HEK293 (cell line): ENCODE measurements around the gene CLASP1.

Experiments
- CTCF ChIA-PET: fragments of 350-600 bp; formaldehyde crosslinking; extraction: SDS; loops from one replicate; lab custom pipeline; 2021; ENCODE audit warnings: antibody characterized with exemption; lab: Yijun Ruan, JAX
- POLR2A ChIA-PET: fragments of 300-600 bp; formaldehyde crosslinking; extraction: SDS; loops from one replicate; lab custom pipeline; 2020; ENCODE audit warnings: antibody characterized with exemption, inconsistent platforms; lab: Yijun Ruan, JAX
- H3K27ac ChIP-seq: fragments of 200-500 bp; sonication (Bioruptor generic); 2 replicates; pipeline ENCODE4 v1.5.1; 2014; ENCODE audit warnings: low read depth, low read length, control low read depth, inconsistent platforms; ENCODE audit errors: extremely low read depth
- H3K36me3 ChIP-seq, 2 experiments: fragments of 200-500 bp in 1 of 2; sonication (Bioruptor generic) in 1 of 2; 1 replicate in 1 of 2; 2 replicates in 1 of 2; pipeline ENCODE4 v1.5.1; 2014 to 2017; ENCODE audit warnings: inconsistent platforms in 2 of 2, low read length in 2 of 2; ENCODE audit not compliant: control insufficient read depth in 2 of 2, insufficient read depth in 1 of 2
- H3K4me1 ChIP-seq: fragments of 200-500 bp; sonication (Bioruptor generic); 2 replicates; pipeline ENCODE4 v1.5.1; 2014; ENCODE audit warnings: mild to moderate bottlenecking, low read length, inconsistent platforms; ENCODE audit not compliant: control insufficient read depth, insufficient read depth
- H3K4me3 ChIP-seq: 2 replicates; pipeline ENCODE4 v1.5.1; 2011; ENCODE audit warnings: low read depth, mild to moderate bottlenecking, control low read depth, low read length, moderate library complexity
- H3K9me3 ChIP-seq: fragments of 200-500 bp; sonication (Bioruptor generic); 2 replicates; pipeline ENCODE4 v1.5.1; 2014; ENCODE audit warnings: low read depth, low read length, inconsistent platforms; ENCODE audit not compliant: control insufficient read depth, insufficient read depth
- AEBP2 ChIP-seq: fragments of 450-650 bp; formaldehyde crosslinking; IDR thresholded peaks from 2 replicates; pipeline ENCODE4 v1.5.1; 2016; ENCODE audit warnings: missing biosample characterization, missing genetic modification characterization, borderline replicate concordance
- BCL11B ChIP-seq: fragments of 450-650 bp; formaldehyde crosslinking; IDR thresholded peaks from 2 replicates; pipeline ENCODE4 v1.5.1; 2016; ENCODE audit warnings: low read depth, missing biosample characterization, missing genetic modification characterization
- HIC1 ChIP-seq: fragments of 450-650 bp; formaldehyde crosslinking; IDR thresholded peaks from 2 replicates; pipeline ENCODE4 v1.5.1; 2016; ENCODE audit warnings: missing biosample characterization, missing genetic modification characterization
- HOXD13 ChIP-seq: sonication (generic); formaldehyde crosslinking; IDR thresholded peaks from 2 replicates; pipeline ENCODE4 v1.8.0; 2022; ENCODE audit warnings: missing genetic modification reagents, borderline replicate concordance
- PRDM10 ChIP-seq: fragments of 450-650 bp; formaldehyde crosslinking; IDR thresholded peaks from 2 replicates; pipeline ENCODE4 v1.5.1; 2016; ENCODE audit warnings: missing biosample characterization, missing genetic modification characterization
- SP3 ChIP-seq: fragments of 450-650 bp; formaldehyde crosslinking; IDR thresholded peaks from 2 replicates; pipeline ENCODE4 v1.5.1; 2016; ENCODE audit warnings: missing biosample characterization, missing genetic modification characterization
- WT1 ChIP-seq: fragments of 450-650 bp; formaldehyde crosslinking; IDR thresholded peaks from 2 replicates; pipeline ENCODE4 v1.5.1; 2016; ENCODE audit warnings: missing biosample characterization, missing genetic modification characterization
- ZFP3 ChIP-seq: fragments of 450-650 bp; formaldehyde crosslinking; IDR thresholded peaks from 2 replicates; pipeline ENCODE4 v1.5.1; 2016; ENCODE audit warnings: low read depth, missing biosample characterization, missing genetic modification characterization
- ZFP37 ChIP-seq: fragments of 450-650 bp; formaldehyde crosslinking; IDR thresholded peaks from 2 replicates; pipeline ENCODE4 v1.5.1; 2016; ENCODE audit warnings: missing biosample characterization, missing genetic modification characterization
- ZIC2 ChIP-seq: fragments of 450-650 bp; formaldehyde crosslinking; IDR thresholded peaks from 2 replicates; pipeline ENCODE4 v1.5.1; 2016; ENCODE audit warnings: missing biosample characterization, missing genetic modification characterization
- ZNF114 ChIP-seq: fragments of 450-650 bp; formaldehyde crosslinking; IDR thresholded peaks from 2 replicates; pipeline ENCODE4 v1.5.0; 2017; ENCODE audit warnings: missing biosample characterization, missing genetic modification characterization
- ZNF121 ChIP-seq: fragments of 450-650 bp; formaldehyde crosslinking; IDR thresholded peaks from 2 replicates; pipeline ENCODE4 v1.5.1; 2016; ENCODE audit warnings: missing biosample characterization, missing genetic modification characterization
- ZNF132 ChIP-seq: fragments of 450-650 bp; formaldehyde crosslinking; IDR thresholded peaks from 2 replicates; pipeline ENCODE4 v1.5.1; 2017; ENCODE audit warnings: missing biosample characterization, missing genetic modification characterization, borderline replicate concordance
- ZNF155 ChIP-seq: fragments of 450-650 bp; formaldehyde crosslinking; IDR thresholded peaks from 2 replicates; pipeline ENCODE4 v1.5.1; 2016; ENCODE audit warnings: missing biosample characterization, missing genetic modification characterization
- ZNF175 ChIP-seq: fragments of 450-650 bp; formaldehyde crosslinking; IDR thresholded peaks from 2 replicates; pipeline ENCODE4 v1.5.1; 2016; ENCODE audit warnings: missing biosample characterization, missing genetic modification characterization
- ZNF18 ChIP-seq: fragments of 450-650 bp; formaldehyde crosslinking; IDR thresholded peaks from 2 replicates; pipeline ENCODE4 v1.5.1; 2016; ENCODE audit warnings: missing biosample characterization, missing genetic modification characterization
- ZNF184 ChIP-seq: fragments of 450-650 bp; IDR thresholded peaks from 2 replicates; pipeline ENCODE4 v1.5.1; 2018; ENCODE audit warnings: missing biosample characterization, mild to moderate bottlenecking, missing genetic modification characterization
- ZNF202 ChIP-seq: fragments of 450-650 bp; formaldehyde crosslinking; IDR thresholded peaks from 2 replicates; pipeline ENCODE4 v1.5.1; 2016; ENCODE audit warnings: missing biosample characterization, missing genetic modification characterization, borderline replicate concordance
- ZNF223 ChIP-seq: fragments of 450-650 bp; formaldehyde crosslinking; IDR thresholded peaks from 2 replicates; pipeline ENCODE4 v1.5.1; 2016; ENCODE audit warnings: missing biosample characterization, missing genetic modification characterization
- ZNF239 ChIP-seq: fragments of 450-650 bp; formaldehyde crosslinking; IDR thresholded peaks from 2 replicates; pipeline ENCODE4 v1.5.1; 2016; ENCODE audit warnings: missing biosample characterization, missing genetic modification characterization
- ZNF324 ChIP-seq: fragments of 450-650 bp; formaldehyde crosslinking; IDR thresholded peaks from 2 replicates; pipeline ENCODE4 v1.5.1; 2016; ENCODE audit warnings: missing biosample characterization, missing genetic modification characterization
- ZNF350 ChIP-seq: fragments of 450-650 bp; formaldehyde crosslinking; IDR thresholded peaks from 2 replicates; pipeline ENCODE4 v1.5.0; 2017; ENCODE audit warnings: missing biosample characterization, mild to moderate bottlenecking, missing genetic modification characterization
- ZNF391 ChIP-seq: fragments of 450-650 bp; formaldehyde crosslinking; IDR thresholded peaks from 2 replicates; pipeline ENCODE4 v1.5.1; 2016; ENCODE audit warnings: low read depth, missing biosample characterization, missing genetic modification characterization, borderline replicate concordance
- ZNF404 ChIP-seq: fragments of 450-650 bp; formaldehyde crosslinking; IDR thresholded peaks from 2 replicates; pipeline ENCODE4 v1.5.1; 2017; ENCODE audit warnings: missing biosample characterization, missing genetic modification characterization
- ZNF514 ChIP-seq: fragments of 450-650 bp; formaldehyde crosslinking; IDR thresholded peaks from 2 replicates; pipeline ENCODE4 v1.5.1; 2016; ENCODE audit warnings: missing biosample characterization, missing genetic modification characterization
- ZNF530 ChIP-seq: fragments of 450-650 bp; formaldehyde crosslinking; IDR thresholded peaks from 2 replicates; pipeline ENCODE4 v1.5.1; 2016; ENCODE audit warnings: low read depth, missing biosample characterization, missing genetic modification characterization
- ZNF580 ChIP-seq: fragments of 450-650 bp; formaldehyde crosslinking; IDR thresholded peaks from 2 replicates; pipeline ENCODE4 v1.5.1; 2016; ENCODE audit warnings: missing biosample characterization, missing genetic modification characterization
- ZNF670 ChIP-seq: fragments of 450-650 bp; formaldehyde crosslinking; IDR thresholded peaks from 2 replicates; pipeline ENCODE4 v1.5.1; 2016; ENCODE audit warnings: missing biosample characterization, missing genetic modification characterization, low read depth
- ZNF76 ChIP-seq: fragments of 450-650 bp; formaldehyde crosslinking; IDR thresholded peaks from 2 replicates; pipeline ENCODE4; 2016; ENCODE audit warnings: low read depth, missing biosample characterization, missing genetic modification characterization, borderline replicate concordance
- ZNF776 ChIP-seq: fragments of 450-650 bp; formaldehyde crosslinking; IDR thresholded peaks from 2 replicates; pipeline ENCODE4 v1.5.0; 2017; ENCODE audit warnings: missing biosample characterization, missing genetic modification characterization, borderline replicate concordance
- TF ChIP-seq, protein P1 (sequence below): sonication (generic); formaldehyde crosslinking; IDR thresholded peaks from 2 replicates; pipeline ENCODE4 v1.8.1; 2022; ENCODE audit warnings: mild to moderate bottlenecking, moderate library complexity, missing genetic modification reagents

CLASP1 gene

DNA sequence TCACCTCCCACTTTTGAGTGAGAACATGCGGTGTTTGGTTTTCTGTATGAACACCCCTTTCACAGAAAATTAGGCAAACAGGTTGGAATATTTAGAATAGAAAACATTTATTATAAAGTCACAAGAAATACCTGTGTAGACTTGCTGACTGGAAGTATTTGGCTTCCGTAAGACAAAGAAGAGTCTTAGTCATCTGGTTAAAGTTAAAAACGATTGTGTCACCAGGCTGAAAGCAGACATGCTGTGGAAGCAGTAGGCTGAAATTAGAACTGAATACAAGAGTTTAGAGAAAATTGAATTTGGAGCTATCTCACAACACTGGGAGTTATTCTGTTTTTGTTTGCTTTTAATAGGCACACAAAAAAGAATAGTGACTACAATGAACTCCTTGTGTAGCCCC lies 16.2 kb upstream of the CLASP1 start:
- POLR2A ChIA-PET: no interaction called here
- CTCF ChIA-PET: interaction anchor here (0.7 to 1.4 kb wide), 2 partner anchors 32 to 537 kb away, joined by 3 to 4 read pairs; no protein-coding TSS in a partner anchor

GRCh38 chr2:121664713-121665112 lies 15.5 kb upstream of the CLASP1 start:
- H3K4me1 ChIP-seq: no peaks in the 10 kb centered on the region
- H3K27ac ChIP-seq: no peak overlapping the region
- POLR2A ChIA-PET: interaction anchor here (0.7 kb wide), 1 partner anchor 25 kb away, joined by 3 read pairs; no protein-coding TSS in a partner anchor
- no peaks in the 10 kb centered on the region for H3K9me3 ChIP-seq
- CTCF ChIA-PET: interaction anchor here (1.4 kb wide), 1 partner anchor 536 kb away, joined by 3 read pairs; no protein-coding TSS in a partner anchor
- no peaks in the 10 kb centered on the region; a peak in 1 of 3 replicates for H3K36me3 ChIP-seq
- H3K4me3 ChIP-seq: no peak overlapping the region
- TF ChIP-seq ZNF132 (tag by site-specific recombination): no peak
- no peak for TF ChIP-seq ZNF670 (tag by site-specific recombination)
- TF ChIP-seq ZFP37 (tag by site-specific recombination): no peak
- no peak for TF ChIP-seq PRDM10 (tag by site-specific recombination)
- no peak for TF ChIP-seq ZNF202 (tag by site-specific recombination)
- no peak for TF ChIP-seq AEBP2 (tag by site-specific recombination)
- no peak for TF ChIP-seq ZNF404 (tag by site-specific recombination)
- TF ChIP-seq ZNF175 (tag by site-specific recombination): no peak
- no peak for TF ChIP-seq ZNF184 (tag by site-specific recombination)
- TF ChIP-seq ZNF76 (tag by site-specific recombination): no peak
- no peak for TF ChIP-seq HIC1 (tag by site-specific recombination)
- TF ChIP-seq ZNF391 (tag by site-specific recombination): no peak
- no peak for TF ChIP-seq HOXD13 (CRISPR knock-in tag)
- TF ChIP-seq ZNF121 (tag by site-specific recombination): no peak
- TF ChIP-seq SP3 (tag by site-specific recombination): no peak
- TF ChIP-seq, protein P1, sequence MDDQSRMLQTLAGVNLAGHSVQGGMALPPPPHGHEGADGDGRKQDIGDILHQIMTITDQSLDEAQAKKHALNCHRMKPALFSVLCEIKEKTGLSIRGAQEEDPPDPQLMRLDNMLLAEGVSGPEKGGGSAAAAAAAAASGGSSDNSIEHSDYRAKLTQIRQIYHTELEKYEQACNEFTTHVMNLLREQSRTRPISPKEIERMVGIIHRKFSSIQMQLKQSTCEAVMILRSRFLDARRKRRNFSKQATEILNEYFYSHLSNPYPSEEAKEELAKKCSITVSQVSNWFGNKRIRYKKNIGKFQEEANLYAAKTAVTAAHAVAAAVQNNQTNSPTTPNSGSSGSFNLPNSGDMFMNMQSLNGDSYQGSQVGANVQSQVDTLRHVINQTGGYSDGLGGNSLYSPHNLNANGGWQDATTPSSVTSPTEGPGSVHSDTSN (CRISPR knock-in tag): no peak

More for the DNA sequence above, 16.2 kb upstream of the CLASP1 start:
- Histone ChIP-seq H3K9me3 (no peaks in the 10 kb centered on the region), H3K36me3 (no peaks in the 10 kb centered on the region; a peak in 1 of 3 replicates), H3K4me3 (no peak overlapping the region), H3K27ac (no peak overlapping the region), H3K4me1 (no peaks in the 10 kb centered on the region)
- TF ChIP-seq ZFP3 (tag by site-specific recombination) (no peak), ZNF530 (no peak), ZNF202 (tag by site-specific recombination) (no peak), ZNF155 (tag by site-specific recombination) (no peak), ZNF324 (tag by site-specific recombination) (no peak), ZNF114 (tag by site-specific recombination) (no peak), ZIC2 (tag by site-specific recombination) (no peak), ZNF223 (no peak), ZNF18 (tag by site-specific recombination) (no peak), ZNF580 (tag by site-specific recombination) (no peak), WT1 (tag by site-specific recombination) (no peak), ZNF776 (tag by site-specific recombination) (no peak), ZNF514 (no peak), ZNF239 (tag by site-specific recombination) (no peak), ZNF350 (no peak), BCL11B (tag by site-specific recombination) (no peak)
